Epithelial cell of esophagus (primary cell): ENCODE measurements around the gene EIF4E2.

ENCODE experiments used
- DNase-seq: peaks from one replicate; pipeline ENCODE4 v3.0.0; 2010; ENCODE audit warnings: low read depth
- H3K4me3 ChIP-seq: 2 replicates; pipeline ENCODE4 v1.5.1; 2011; ENCODE audit warnings: mild to moderate bottlenecking, low read length, control low read depth
- CTCF ChIP-seq: IDR thresholded peaks from 2 replicates; pipeline ENCODE4 v1.5.1; 2011; ENCODE audit warnings: low read depth, mild to moderate bottlenecking, low read length, control low read depth, inconsistent platforms; ENCODE audit not compliant: insufficient read depth; ENCODE audit errors: missing control alignments

EIF4E2 gene

GRCh38 chr2:232550354-232551249, at the start of gene EIF4E2, which contains the start of gene TIGD1:
TSS of gene EIF4E2 (plus strand) at chr2:232550689. CDS start at chr2:232550725, 36 bp downstream.
TSS of gene TIGD1 (minus strand) at chr2:232550557. CDS start at chr2:232549882, 675 bp downstream.
- peak; percentile 20 for TF ChIP-seq CTCF

GRCh38 chr2:232501331-232501771, 49.1 kb upstream of the EIF4E2 start:
- DNase-seq, result no peak

More at GRCh38 chr2:232550354-232551249, at the start of gene EIF4E2, which contains the start of gene TIGD1:
- DNase-seq, result peak; percentile 90
- H3K4me3 ChIP-seq, result peak within 1 kb of the TSS; percentile 83

GRCh38 chr2:232501794-232502390, 48.6 kb upstream of the EIF4E2 start:
- H3K4me3 ChIP-seq, result no peak overlapping the region
- no peak for TF ChIP-seq CTCF
- DNase-seq, result no peak

More at GRCh38 chr2:232501331-232501771, 49.1 kb upstream of the EIF4E2 start:
- no peak overlapping the region for H3K4me3 ChIP-seq
- no peak for TF ChIP-seq CTCF

GRCh38 chr2:232502511-232502910, 48.0 kb upstream of the EIF4E2 start:
- no peak for DNase-seq
- TF ChIP-seq CTCF, result no peak
- H3K4me3 ChIP-seq, result no peak overlapping the region

GRCh38 chr2:232502911-232503808, 47.3 kb upstream of the EIF4E2 start:
- DNase-seq, result peak; percentile 29
- no peak for TF ChIP-seq CTCF
- no peak overlapping the region for H3K4me3 ChIP-seq

- no peak for DNase-seq
- TF ChIP-seq CTCF, result no peak
- H3K4me3 ChIP-seq, result no peak overlapping the region
Observed at GRCh38 chr2:232503809-232504323, 46.6 kb upstream of the EIF4E2 start.
